PFSK-1 (cell line): Measurements from ENCODE around the gene MTMR10.

ENCODE experiments used
- FOXP2 ChIP-seq: optimal IDR thresholded peaks from 2 replicates; pipeline ENCODE3; 2011; ENCODE audit warnings: borderline replicate concordance, control low read depth, inconsistent platforms; ENCODE audit not compliant: insufficient read depth; ENCODE audit errors: extremely low read length, extremely low read depth
- POLR2AphosphoS5 ChIP-seq: IDR thresholded peaks from 2 replicates; pipeline ENCODE4 v1.6.1; 2012; ENCODE audit warnings: low read depth, mild to moderate bottlenecking, control low read depth, low read length, moderate library complexity
- SIN3A ChIP-seq: IDR thresholded peaks from 2 replicates; pipeline ENCODE4 v1.6.1; 2012; ENCODE audit warnings: mild to moderate bottlenecking, low read length, moderate library complexity, borderline replicate concordance; ENCODE audit not compliant: insufficient read depth
- TAF1 ChIP-seq: IDR thresholded peaks from 2 replicates; pipeline ENCODE4 v1.6.1; 2012; ENCODE audit warnings: low read length, control low read depth, borderline replicate concordance; ENCODE audit not compliant: insufficient read depth
- TF ChIP-seq, protein P1 (sequence below), 2 experiments: IDR thresholded peaks; 2 replicates each; pipeline versions ENCODE4 v1.6.1 to v1.8.0; 2011 to 2012; ENCODE audit warnings: low read depth in 2 of 2, low read length in 2 of 2, control low read depth in 1 of 2, inconsistent platforms in 1 of 2, mild to moderate bottlenecking in 1 of 2, moderate library complexity in 1 of 2; ENCODE audit not compliant: insufficient read depth in 1 of 2

MTMR10 gene

GRCh38 chr15:30924353-30924752 is 67.1 kb downstream of the MTMR10 start:
- TF ChIP-seq POLR2AphosphoS5 = no peak
- TF ChIP-seq, protein P1, sequence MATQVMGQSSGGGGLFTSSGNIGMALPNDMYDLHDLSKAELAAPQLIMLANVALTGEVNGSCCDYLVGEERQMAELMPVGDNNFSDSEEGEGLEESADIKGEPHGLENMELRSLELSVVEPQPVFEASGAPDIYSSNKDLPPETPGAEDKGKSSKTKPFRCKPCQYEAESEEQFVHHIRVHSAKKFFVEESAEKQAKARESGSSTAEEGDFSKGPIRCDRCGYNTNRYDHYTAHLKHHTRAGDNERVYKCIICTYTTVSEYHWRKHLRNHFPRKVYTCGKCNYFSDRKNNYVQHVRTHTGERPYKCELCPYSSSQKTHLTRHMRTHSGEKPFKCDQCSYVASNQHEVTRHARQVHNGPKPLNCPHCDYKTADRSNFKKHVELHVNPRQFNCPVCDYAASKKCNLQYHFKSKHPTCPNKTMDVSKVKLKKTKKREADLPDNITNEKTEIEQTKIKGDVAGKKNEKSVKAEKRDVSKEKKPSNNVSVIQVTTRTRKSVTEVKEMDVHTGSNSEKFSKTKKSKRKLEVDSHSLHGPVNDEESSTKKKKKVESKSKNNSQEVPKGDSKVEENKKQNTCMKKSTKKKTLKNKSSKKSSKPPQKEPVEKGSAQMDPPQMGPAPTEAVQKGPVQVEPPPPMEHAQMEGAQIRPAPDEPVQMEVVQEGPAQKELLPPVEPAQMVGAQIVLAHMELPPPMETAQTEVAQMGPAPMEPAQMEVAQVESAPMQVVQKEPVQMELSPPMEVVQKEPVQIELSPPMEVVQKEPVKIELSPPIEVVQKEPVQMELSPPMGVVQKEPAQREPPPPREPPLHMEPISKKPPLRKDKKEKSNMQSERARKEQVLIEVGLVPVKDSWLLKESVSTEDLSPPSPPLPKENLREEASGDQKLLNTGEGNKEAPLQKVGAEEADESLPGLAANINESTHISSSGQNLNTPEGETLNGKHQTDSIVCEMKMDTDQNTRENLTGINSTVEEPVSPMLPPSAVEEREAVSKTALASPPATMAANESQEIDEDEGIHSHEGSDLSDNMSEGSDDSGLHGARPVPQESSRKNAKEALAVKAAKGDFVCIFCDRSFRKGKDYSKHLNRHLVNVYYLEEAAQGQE (IDR thresholded peaks at IDR 0.05; ENCODE audit: insufficient read depth in 1 of 2, low read depth in 2 of 2, low read length in 2 of 2) = no peak
- no peak for TF ChIP-seq TAF1

- no peak for TF ChIP-seq TAF1
- no peak for TF ChIP-seq POLR2AphosphoS5
These were observed 68.0 kb downstream of the MTMR10 start for GRCh38 chr15:30923429-30923828.

DNA sequence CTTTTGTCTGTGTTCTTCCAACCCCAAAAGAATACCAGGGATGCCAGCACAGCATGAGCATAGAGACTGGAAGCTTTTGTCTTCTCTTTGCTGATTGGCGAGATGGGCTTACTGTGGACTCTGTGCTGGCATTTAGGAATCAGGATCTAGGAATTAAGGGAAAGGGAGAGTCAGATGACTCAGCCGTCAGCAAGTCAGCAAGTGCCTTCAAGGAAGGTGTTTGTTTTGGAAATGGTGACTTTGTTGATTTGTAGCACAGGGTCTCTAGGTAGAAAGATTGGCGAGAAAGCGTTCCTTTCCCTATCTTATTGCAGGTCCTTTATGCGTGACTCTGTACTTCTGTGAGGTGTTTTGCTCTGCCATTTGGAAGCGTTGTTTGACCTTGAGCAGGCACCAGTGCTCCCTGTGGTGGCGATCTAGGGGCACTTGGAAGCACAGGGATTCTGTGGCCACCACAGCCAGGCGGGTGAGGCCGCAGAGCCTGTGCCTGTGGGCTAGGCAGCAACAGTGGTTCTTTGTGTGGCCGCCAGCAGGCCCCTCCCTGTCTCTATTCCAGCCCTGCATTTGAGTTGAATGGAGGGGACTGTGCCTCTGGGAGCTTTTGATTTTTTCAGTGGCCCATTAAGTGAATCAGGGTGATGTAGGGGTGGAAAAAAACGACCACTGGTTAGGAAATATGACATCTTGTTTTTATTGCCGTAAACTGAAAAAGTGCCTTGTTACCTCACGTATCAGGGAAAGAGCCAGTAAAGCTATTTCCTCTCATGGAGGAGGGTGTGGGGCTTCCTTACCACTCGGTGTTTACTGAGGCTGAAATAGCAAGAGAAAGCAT is 68.7 kb downstream of the MTMR10 start:
- no peak for TF ChIP-seq SIN3A
- TF ChIP-seq TAF1 = no peak
- TF ChIP-seq FOXP2 = no peak
- TF ChIP-seq, protein P1 (IDR thresholded peaks at IDR 0.05; ENCODE audit: insufficient read depth in 1 of 2, low read depth in 2 of 2, low read length in 2 of 2) = no peak
- TF ChIP-seq POLR2AphosphoS5 = no peak

DNA sequence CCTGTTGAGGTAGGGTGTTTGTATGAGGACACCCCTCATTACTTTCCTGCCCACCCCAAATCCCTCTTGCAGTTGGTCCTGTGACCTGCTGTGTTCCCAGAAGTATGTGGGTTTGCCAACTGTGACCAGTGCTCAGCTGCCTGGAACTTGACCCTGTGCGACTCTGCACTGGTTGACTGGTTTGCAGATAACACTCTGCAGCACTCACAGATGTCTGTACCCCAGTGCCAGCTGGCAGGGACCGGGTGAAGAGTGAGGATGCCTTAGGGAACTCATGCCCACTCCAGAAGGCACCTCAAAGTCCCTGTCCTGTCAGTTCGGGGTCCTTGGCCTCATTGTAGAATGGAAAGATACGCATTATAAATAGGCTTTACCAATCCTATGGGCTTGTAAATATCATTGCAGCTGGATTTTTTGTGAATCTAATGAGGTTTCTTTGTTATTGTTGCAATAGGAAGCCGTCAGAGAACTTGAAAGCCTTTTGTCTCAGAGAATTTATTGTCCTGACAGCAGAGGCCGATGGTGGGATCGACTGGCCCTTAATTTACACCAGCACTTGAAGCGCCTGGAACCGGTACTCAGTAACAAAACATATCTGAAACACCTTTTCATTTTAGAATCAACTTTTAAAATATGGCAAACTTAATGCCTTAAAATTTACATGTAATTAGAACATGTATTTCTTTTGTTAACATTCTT is 69.5 kb downstream of the MTMR10 start:
- TF ChIP-seq TAF1 (no peak), POLR2AphosphoS5 (no peak), SIN3A (no peak), FOXP2 (no peak)
- TF ChIP-seq, protein P1 (IDR thresholded peaks at IDR 0.05; ENCODE audit: insufficient read depth in 1 of 2, low read depth in 2 of 2, low read length in 2 of 2) = no peak

DNA sequence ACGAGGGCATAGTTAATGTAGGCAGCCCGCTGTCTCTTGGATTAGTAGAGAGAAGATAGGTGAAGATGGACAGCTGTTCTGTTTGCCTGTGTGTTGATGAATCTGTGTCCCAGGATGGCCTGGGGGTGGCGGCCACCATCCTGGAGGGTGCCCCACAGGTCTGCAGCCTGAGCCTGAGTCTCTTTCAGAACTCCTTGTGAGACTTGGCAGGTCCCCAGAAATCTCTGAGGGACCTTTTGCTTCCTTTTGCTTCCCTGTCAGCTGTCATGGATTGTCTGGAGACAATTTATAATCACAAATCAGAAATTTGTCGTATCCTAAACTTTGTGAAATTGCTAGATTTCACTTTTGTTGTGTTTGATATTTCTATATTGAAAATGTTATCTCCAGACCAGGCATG is 70.3 kb downstream of the MTMR10 start:
- TF ChIP-seq, protein P1 (IDR thresholded peaks at IDR 0.05; ENCODE audit: insufficient read depth in 1 of 2, low read depth in 2 of 2, low read length in 2 of 2) = no peak
- no peak for TF ChIP-seq SIN3A
- TF ChIP-seq POLR2AphosphoS5 = no peak
- no peak for TF ChIP-seq FOXP2
- TF ChIP-seq TAF1 = no peak
